Skeletal muscle tissue (tissue), 4 donors: Measurements from ENCODE around the gene GTF2F2. TPM values are rescaled to one million over a fixed set of nuclear protein-coding genes. Genes with fewer than 3 reads are reported as not detected.

Experiments
- H3K27ac ChIP-seq: one replicate; pipeline ENCODE4 v1.7.0; 2013; ENCODE audit warnings: mild to moderate bottlenecking, low read depth, low read length, inconsistent platforms
- H3K27me3 ChIP-seq, 3 donors: one replicate each; pipeline ENCODE4 v1.7.0; 2013; ENCODE audit warnings: low read length in 3 of 3; ENCODE audit not compliant: control insufficient read depth in 3 of 3, insufficient read depth in 3 of 3
- H3K36me3 ChIP-seq, 3 donors: one replicate each; pipeline ENCODE4 v1.7.0; 2013; ENCODE audit warnings: low read length in 3 of 3; ENCODE audit not compliant: control insufficient read depth in 3 of 3, insufficient read depth in 3 of 3
- H3K4me1 ChIP-seq, 3 donors: one replicate each; pipeline ENCODE4 v1.7.0; 2013; ENCODE audit warnings: low read length in 3 of 3, mild to moderate bottlenecking in 3 of 3; ENCODE audit not compliant: control insufficient read depth in 3 of 3, insufficient read depth in 3 of 3
- H3K4me3 ChIP-seq, 3 donors: one replicate each; pipeline ENCODE4 v1.7.0; 2013; ENCODE audit warnings: low read length in 3 of 3
- H3K9ac ChIP-seq, 3 donors: one replicate each; pipeline ENCODE4 v1.7.0; 2013; ENCODE audit warnings: low read length in 3 of 3, mild to moderate bottlenecking in 3 of 3, moderate library complexity in 2 of 3, low read depth in 1 of 3
- H3K9me3 ChIP-seq, 3 donors: one replicate each; pipeline ENCODE4 v1.7.0; 2013; ENCODE audit warnings: low read length in 3 of 3; ENCODE audit not compliant: control insufficient read depth in 3 of 3
- total RNA-seq: library from RNA; depleted of rRNA; stranded (reverse); fragments of >200 nt; gene quantifications from one replicate; pipeline ENCODE4 v1.2.3, GENCODE V29; 2014
- donor health status: Osteomylitis.

GTF2F2 gene
- total RNA-seq, 1 donor from 2014 or later = 15.7 TPM

DNA sequence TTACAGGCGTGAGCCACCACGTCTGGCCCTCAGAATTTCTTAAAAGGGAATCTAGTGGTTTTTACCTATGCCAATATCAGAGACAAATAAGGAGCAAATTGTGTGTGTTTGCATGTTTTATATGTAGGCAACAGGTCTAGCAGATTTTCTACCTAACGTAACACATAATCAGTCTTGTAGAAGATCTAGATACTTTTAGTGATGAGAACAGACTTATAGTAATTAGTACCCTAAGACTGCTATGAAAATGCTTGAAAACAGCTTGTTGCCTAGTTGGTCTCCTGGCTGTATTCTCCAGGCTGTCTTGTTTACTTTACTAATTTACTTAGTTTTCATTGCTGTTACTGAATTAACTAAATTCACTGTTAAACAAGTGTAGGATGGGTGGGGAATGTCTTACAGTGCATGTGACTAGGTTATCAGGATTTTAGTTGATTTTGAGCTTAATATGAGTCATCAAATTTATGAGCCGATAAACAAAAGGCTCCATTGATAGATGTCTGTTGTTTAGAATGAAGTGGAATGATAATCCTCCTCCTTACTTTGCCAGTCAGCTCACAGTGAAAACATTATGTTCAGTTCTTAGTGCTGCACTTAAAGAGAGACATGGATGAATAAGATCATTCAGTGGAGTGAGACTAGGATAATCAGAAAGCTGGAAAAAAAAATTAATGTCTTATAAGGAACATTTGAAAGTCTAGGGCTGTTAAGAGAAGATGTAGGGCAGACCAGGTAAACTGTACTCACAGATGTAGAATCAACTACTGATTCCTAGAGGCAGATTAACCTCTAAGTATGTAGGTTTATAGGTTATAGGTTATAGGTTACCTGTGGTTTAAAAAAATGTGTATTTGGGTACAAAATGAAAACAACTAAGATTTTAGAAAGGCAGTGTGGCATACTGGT is 22.4 kb downstream of the GTF2F2 start:
- no peaks in the 10 kb centered on the region for H3K9me3 ChIP-seq
- no peaks in the 10 kb centered on the region for H3K4me1 ChIP-seq
- H3K27me3 ChIP-seq = no peaks in the 10 kb centered on the region
- no peak overlapping the region for H3K4me3 ChIP-seq
- H3K36me3 ChIP-seq = peaks cover 0 to 8% (median 0%) of the 10 kb centered on the region in 3 donors
- H3K9ac ChIP-seq = no peak overlapping the region
- H3K27ac ChIP-seq = no peak overlapping the region

GRCh38 chr13:45143346-45143751 is 23.0 kb downstream of the GTF2F2 start:
- H3K27ac ChIP-seq = no peak overlapping the region
- H3K4me1 ChIP-seq = no peaks in the 10 kb centered on the region
- no peaks in the 10 kb centered on the region for H3K27me3 ChIP-seq
- H3K4me3 ChIP-seq = no peak overlapping the region
- H3K9me3 ChIP-seq = no peaks in the 10 kb centered on the region
- no peak overlapping the region for H3K9ac ChIP-seq
- H3K36me3 ChIP-seq = peaks cover 0 to 8% (median 0%) of the 10 kb centered on the region in 3 donors

DNA sequence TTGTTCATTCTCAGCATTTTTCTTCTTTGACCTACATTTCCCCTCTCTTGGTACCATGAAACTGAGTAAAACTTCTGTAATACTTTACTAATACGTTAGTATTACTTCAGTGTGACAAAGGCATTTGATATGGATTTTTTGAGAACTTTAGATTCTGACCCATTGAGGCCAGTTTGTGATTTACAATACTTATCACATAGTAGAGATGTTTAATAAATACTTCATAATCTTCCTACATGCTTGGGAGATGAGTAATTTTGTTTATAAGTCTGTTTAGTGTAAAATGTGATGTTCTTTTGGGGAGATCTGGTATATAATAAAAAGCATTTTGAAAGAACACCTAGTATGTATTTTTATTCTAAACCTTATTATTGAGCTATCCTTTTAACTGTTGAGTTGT is 29.7 kb downstream of the GTF2F2 start:
- H3K4me1 ChIP-seq = no peaks in the 10 kb centered on the region
- no peaks in the 10 kb centered on the region for H3K27me3 ChIP-seq
- no peak overlapping the region for H3K4me3 ChIP-seq
- no peak overlapping the region for H3K9ac ChIP-seq
- H3K27ac ChIP-seq = no peak overlapping the region
- no peaks in the 10 kb centered on the region for H3K36me3 ChIP-seq
- H3K9me3 ChIP-seq = no peaks in the 10 kb centered on the region

GRCh38 chr13:45156565-45157361 is 36.5 kb downstream of the GTF2F2 start:
- Histone ChIP-seq H3K4me1 (no peaks in the 10 kb centered on the region), H3K4me3 (no peak overlapping the region), H3K27me3 (no peaks in the 10 kb centered on the region), H3K9ac (no peak overlapping the region), H3K9me3 (no peaks in the 10 kb centered on the region), H3K27ac (no peak overlapping the region), H3K36me3 (peaks cover 0 to 4% (median 0%) of the 10 kb centered on the region in 3 donors)

GRCh38 chr13:45162194-45162593 is 41.9 kb downstream of the GTF2F2 start:
- no peaks in the 10 kb centered on the region for H3K4me1 ChIP-seq
- no peak overlapping the region for H3K9ac ChIP-seq
- no peaks in the 10 kb centered on the region for H3K9me3 ChIP-seq
- no peak overlapping the region for H3K4me3 ChIP-seq
- no peak overlapping the region for H3K27ac ChIP-seq
- peaks cover 0 to 7% (median 0%) of the 10 kb centered on the region in 3 donors for H3K36me3 ChIP-seq
- no peaks in the 10 kb centered on the region for H3K27me3 ChIP-seq

- Histone ChIP-seq H3K27me3 (no peaks in the 10 kb centered on the region), H3K27ac (no peak overlapping the region), H3K36me3 (peaks cover 0 to 7% (median 0%) of the 10 kb centered on the region in 3 donors), H3K4me3 (no peak overlapping the region), H3K9me3 (no peaks in the 10 kb centered on the region), H3K9ac (no peak overlapping the region), H3K4me1 (no peaks in the 10 kb centered on the region)
Observed at GRCh38 chr13:45162821-45163220, 42.5 kb downstream of the GTF2F2 start.

DNA sequence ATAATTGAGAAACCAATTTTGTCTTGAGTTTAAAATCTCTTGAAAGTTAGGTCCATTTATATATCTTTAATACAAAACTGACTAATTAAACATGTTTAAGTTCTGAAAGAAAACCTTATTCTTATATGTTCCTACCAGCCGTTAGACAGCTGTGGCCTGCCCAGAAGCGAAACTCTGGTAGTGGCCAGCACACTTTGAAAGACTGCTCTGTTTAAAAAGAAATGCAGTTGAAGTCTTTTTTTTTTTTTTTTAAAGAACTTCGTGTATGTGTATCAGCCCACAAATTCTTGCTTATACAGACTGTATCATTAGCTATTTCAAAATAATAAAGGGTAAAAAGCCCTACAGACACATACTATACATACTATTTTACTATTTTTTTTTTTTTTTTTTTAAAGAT is 46.5 kb downstream of the GTF2F2 start:
- Histone ChIP-seq H3K27me3 (no peaks in the 10 kb centered on the region), H3K9me3 (no peaks in the 10 kb centered on the region), H3K4me3 (no peak overlapping the region), H3K36me3 (peaks cover 0 to 3% (median 0%) of the 10 kb centered on the region in 3 donors), H3K4me1 (peaks cover 0 to 2% (median 0%) of the 10 kb centered on the region in 3 donors), H3K9ac (no peak overlapping the region), H3K27ac (no peak overlapping the region)

DNA sequence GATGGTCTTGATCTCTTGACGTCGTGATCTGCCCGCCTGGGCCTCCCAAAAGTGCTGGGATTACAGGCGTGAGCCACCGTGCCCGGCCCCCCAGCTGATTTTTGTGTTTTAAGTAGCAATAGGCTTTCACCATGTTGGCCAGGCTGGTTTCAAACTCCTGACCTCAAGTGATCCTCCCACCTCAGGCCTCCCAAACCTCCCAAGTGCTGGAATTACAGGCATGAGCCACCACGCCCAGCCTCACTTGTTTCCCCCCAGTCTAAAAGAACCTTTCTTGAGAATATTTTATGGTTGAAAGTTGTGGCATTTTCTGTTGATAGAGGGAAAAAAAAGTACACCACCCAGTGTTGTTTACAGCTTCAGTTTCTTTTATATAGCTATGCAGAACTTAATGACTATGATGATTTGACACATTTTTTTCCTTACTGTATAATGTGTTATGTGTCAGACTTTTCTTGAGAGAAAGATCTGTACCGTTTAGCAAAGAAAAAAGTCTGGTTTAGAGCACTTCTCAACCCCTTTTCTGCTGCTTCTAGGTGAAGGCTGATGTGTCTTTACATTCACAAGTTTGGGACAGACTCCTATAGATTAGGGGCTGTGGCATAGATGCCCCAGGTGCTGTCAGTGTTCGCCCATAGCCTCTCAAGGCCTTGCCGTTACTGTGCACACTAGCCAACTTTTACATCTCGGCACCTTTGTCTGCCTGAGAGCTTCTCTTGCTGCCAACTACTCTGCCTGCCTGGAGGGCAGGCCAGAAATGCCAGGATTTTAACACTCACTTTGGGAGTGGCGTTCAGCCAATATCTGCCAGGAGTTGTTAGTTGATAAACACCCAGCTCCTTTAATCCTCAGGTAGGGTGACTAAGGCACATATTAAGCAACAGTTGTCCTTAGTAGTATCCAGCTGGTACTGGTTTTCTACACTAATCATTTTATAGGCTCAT is 47.6 kb downstream of the GTF2F2 start:
- H3K9ac ChIP-seq = no peak overlapping the region
- H3K9me3 ChIP-seq = no peaks in the 10 kb centered on the region
- no peaks in the 10 kb centered on the region for H3K27me3 ChIP-seq
- H3K4me1 ChIP-seq = peaks cover 0 to 2% (median 0%) of the 10 kb centered on the region in 3 donors
- no peak overlapping the region for H3K4me3 ChIP-seq
- H3K36me3 ChIP-seq = peaks cover 0 to 3% (median 0%) of the 10 kb centered on the region in 3 donors
- H3K27ac ChIP-seq = no peak overlapping the region

- Histone ChIP-seq H3K9me3 (no peaks in the 10 kb centered on the region), H3K4me3 (no peak overlapping the region), H3K27ac (no peak overlapping the region), H3K27me3 (no peaks in the 10 kb centered on the region), H3K36me3 (peaks cover 0 to 3% (median 0%) of the 10 kb centered on the region in 3 donors), H3K4me1 (peaks cover 0 to 2% (median 0%) of the 10 kb centered on the region in 3 donors), H3K9ac (no peak overlapping the region)
Observed at GRCh38 chr13:45168555-45168930, 48.2 kb downstream of the GTF2F2 start.
